ENCODE measurements around the gene SELENBP1.

DNA sequence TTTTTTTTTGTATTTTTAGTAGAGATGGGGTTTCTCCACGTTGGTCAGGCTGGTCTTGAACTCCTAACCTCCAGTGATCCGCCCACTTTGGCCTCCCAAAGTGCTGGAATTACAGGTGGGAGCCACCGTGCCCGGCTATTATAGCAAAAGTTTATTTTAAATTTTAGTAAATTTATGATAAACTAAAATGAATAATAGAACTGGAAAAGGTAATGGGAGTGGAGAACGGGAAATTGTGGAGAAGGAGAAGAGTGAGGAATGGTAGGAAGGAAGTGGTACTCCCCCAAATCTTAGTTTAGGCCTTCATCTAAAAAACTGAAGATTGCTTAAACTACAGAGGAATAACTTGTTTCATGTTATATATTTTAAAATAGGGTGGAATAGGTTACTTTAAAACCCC is 37.7 kb downstream of the SELENBP1 start:
- TF ChIP-seq, protein P1, sequence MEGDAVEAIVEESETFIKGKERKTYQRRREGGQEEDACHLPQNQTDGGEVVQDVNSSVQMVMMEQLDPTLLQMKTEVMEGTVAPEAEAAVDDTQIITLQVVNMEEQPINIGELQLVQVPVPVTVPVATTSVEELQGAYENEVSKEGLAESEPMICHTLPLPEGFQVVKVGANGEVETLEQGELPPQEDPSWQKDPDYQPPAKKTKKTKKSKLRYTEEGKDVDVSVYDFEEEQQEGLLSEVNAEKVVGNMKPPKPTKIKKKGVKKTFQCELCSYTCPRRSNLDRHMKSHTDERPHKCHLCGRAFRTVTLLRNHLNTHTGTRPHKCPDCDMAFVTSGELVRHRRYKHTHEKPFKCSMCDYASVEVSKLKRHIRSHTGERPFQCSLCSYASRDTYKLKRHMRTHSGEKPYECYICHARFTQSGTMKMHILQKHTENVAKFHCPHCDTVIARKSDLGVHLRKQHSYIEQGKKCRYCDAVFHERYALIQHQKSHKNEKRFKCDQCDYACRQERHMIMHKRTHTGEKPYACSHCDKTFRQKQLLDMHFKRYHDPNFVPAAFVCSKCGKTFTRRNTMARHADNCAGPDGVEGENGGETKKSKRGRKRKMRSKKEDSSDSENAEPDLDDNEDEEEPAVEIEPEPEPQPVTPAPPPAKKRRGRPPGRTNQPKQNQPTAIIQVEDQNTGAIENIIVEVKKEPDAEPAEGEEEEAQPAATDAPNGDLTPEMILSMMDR (IDR thresholded peaks at IDR 0.05) = no peak
- TF ChIP-seq POLR2A (IDR thresholded peaks at IDR 0.05) (no peak), EP300 (IDR thresholded peaks at IDR 0.05) (no peak), POLR2AphosphoS5 (IDR thresholded peaks at IDR 0.05) (no peak)

All from upper lobe of left lung (tissue), 4 donors.